T47D (cell line): ENCODE data around the gene DGKZ.
"Not testable (repeated sequence)": the region's sequence is repeated elsewhere in the genome, so short reads cannot be mapped to it uniquely, and the experiment has no call there.

Source experiments
- DNase-seq, 2 experiments: peaks; one replicate each; pipeline versions ENCODE4 v3.0.0 to v3.0.0-alpha.2; 2011 to 2012; ENCODE audit warnings: low read depth in 1 of 2, low spot score in 1 of 2
- JUND ChIP-seq: IDR thresholded peaks from 2 replicates; pipeline ENCODE4 v1.6.1; 2012; ENCODE audit warnings: low read depth
- in situ Hi-C: cut with HindIII; loops from 2 replicates; pipeline ENCODE4 v1.10.0; 2016; ENCODE audit warnings: low sequenced_read_pairs, low pct_unique_long_range_greater_than_20kb

Gene DGKZ

DNA sequence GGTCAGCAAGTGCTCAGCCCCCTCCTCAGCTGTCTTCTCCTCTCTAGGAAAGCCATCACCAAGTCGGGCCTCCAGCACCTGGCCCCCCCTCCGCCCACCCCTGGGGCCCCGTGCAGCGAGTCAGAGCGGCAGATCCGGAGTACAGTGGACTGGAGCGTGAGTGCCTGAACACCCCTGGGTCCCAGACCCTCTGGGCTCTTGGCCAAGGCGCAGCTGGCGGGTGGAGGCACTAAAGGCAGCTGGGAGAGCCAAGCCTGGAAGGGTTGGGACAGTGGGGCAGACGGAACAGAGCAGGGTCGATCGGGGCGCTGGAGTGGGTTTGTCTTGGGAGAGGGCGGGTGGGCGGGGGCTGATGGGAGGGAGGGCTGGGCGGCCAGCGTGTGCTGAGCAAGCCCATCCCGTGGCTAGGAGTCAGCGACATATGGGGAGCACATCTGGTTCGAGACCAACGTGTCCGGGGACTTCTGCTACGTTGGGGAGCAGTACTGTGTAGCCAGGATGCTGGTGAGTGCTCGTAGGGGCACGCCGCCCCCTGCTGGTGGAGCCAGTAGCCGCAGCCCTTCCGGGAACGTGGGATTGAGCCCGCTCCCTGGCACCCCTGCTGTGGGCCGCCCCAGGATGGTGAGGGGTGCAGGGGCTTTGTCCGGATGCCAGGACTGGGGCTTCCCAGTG lies 20.1 kb downstream of the DGKZ start:
- TF ChIP-seq JUND, result no peak
- in situ Hi-C loops, result no loop called here
- DNase-seq, result no peak

DNA sequence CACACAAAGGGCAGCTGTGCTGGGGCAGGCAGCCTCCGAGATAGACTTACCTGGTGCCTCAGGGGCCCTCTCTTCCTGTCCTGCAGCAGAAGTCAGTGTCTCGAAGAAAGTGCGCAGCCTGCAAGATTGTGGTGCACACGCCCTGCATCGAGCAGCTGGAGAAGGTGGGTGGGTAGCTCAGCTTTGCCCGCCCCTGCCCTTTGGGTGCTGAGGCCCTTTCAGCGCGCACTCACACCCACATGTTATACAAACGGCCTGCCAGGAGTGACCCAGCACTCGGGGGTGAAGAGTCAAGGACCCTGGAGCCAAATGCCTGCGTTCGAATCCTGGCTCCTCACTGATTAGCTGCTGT lies 20.6 kb downstream of the DGKZ start:
- in situ Hi-C loops, result no loop called here
- DNase-seq, result no peak

DNA sequence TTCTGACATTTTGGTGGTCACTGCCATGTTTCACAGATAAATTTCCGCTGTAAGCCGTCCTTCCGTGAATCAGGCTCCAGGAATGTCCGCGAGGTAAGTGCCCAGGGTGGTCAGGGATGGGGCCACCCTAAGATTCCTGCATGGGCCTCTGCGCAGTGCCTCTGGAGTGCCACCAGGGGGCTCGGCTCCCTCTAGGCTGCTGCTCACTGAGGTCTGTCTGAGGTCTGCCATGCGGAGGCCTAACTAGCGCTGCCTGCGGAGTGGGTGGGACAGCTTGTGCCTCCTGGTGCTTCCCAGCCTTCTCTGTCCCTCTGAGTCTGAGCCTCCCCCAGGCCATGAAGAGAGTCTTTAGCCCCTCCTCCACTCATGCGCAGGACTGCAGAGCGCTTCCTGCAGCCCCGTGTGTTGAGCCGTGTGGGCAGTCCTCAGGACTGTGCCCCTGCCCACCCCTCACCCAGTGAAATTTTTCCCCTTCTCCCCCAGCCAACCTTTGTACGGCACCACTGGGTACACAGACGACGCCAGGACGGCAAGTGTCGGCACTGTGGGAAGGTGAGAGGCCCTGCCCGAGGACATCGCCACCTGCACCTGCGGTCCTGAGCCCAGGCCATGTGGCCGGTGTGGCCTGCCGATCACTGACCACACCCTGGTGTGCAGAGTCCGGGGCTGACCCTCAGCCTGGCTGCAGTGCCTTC lies 22.3 kb downstream of the DGKZ start:
- in situ Hi-C loops, result no loop called here
- TF ChIP-seq JUND, result no peak
- DNase-seq, result peak; percentile 73 to 80

More for the DNA sequence above, 20.6 kb downstream of the DGKZ start:
- TF ChIP-seq JUND, result no peak

DNA sequence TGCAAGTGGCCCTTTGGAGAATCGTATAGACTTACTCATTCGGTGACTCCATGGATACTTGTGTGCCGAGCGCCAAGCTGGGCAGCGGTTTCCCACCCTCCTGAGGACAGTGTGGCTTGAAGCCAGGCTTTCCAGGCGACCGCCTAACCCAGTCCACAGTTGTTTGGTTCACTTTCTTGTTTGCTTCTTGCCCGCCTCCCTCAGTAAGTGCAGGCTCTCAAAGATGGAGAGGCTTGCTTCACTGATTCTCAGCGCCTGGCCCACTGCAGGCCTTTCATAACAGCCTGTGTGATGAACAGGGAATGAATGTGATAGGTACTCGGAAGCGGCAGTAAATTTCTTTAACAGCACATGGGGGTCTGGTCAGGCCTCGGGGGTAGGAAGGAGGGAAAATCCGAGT lies 23.0 kb downstream of the DGKZ start:
- no peak for DNase-seq
- in situ Hi-C loops, result no loop called here
- TF ChIP-seq JUND, result no peak

DNA sequence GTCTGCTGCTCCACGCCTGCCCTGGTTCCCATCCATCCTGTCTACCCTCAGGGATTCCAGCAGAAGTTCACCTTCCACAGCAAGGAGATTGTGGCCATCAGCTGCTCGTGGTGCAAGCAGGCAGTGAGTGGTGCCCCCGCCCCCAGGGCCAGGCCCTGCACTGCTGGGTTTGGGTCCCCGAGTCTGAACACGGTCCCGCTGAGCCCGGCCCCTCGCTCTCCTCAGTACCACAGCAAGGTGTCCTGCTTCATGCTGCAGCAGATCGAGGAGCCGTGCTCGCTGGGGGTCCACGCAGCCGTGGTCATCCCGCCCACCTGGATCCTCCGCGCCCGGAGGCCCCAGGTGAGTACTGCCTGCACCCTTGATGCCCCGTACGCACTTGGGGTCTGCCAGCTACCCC lies 24.0 kb downstream of the DGKZ start:
- in situ Hi-C loops, DNase-seq: not testable (repeated sequence)

DNA sequence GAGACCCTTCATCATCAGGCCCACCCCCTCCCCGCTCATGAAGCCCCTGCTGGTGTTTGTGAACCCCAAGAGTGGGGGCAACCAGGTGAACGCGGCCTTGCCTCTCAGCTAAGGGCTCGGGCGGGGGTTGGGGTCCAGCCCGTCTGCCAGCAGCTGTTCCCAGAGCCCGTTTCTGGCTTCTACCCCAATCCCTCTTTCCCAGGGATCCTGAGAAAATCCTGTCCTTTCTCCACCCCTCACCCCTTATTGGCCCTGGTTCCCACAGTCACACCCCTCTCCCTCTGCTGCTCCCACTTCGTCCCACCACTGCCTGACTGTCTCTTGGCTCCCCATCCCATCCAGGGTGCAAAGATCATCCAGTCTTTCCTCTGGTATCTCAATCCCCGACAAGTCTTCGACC lies 24.8 kb downstream of the DGKZ start:
- in situ Hi-C loops, result no loop called here
- no peak for TF ChIP-seq JUND
- DNase-seq, result no peak

DNA sequence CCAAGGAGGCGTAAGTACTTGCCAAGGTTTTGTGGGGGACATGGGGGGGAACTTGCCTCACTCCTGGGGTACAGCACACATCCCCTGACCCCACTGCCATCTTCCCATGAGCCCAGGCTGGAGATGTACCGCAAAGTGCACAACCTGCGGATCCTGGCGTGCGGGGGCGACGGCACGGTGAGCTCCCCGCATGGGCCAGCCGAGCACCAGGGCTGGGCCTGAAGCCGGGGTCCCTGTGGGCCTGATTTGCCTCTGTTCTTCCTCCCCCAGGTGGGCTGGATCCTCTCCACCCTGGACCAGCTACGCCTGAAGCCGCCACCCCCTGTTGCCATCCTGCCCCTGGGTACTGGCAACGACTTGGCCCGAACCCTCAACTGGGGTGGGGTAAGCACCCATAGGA lies 25.2 kb downstream of the DGKZ start:
- in situ Hi-C loops, DNase-seq: not testable (repeated sequence)

DNA sequence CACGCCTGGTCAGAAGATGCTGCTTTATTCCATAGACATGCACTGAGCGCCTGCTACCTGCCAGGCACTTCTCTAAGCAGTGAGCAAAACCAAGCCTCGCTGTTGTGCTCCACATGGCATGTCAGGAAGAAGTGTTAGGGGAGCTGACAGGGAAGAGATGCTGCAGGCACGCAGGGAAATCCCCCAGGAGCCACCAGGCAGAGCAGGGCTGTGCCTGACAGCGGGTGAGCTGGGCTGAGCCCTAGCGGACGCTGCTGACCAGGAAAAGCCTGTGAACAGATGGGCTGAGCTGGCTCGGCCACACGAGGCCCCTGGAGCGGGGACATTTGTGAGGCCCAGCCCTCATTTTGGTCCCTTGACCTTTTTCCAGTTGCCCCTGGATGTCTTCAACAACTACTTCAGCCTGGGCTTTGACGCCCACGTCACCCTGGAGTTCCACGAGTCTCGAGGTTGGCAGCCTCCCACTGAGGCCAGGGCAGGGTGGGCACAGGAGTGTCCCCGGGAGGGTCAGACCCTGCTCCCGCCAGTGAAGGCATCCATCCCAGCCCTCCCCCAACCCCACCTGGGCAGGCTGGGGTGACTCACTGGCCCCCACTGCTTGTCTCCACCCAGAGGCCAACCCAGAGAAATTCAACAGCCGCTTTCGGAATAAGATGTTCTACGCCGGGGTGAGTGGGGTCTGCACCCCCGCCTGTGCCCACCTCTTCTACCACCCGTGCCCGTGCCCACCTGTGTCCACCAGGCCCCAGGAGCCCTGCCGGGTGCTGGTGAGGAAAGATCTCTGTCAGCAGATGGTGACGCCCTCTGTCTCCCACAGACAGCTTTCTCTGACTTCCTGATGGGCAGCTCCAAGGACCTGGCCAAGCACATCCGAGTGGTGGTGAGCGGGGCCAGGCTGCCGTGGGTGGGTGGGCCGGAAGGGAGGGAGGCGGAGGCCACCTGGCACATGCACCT lies 26.8 kb downstream of the DGKZ start:
- no peak for TF ChIP-seq JUND
- in situ Hi-C loops, result no loop called here
- DNase-seq, result no peak

DNA sequence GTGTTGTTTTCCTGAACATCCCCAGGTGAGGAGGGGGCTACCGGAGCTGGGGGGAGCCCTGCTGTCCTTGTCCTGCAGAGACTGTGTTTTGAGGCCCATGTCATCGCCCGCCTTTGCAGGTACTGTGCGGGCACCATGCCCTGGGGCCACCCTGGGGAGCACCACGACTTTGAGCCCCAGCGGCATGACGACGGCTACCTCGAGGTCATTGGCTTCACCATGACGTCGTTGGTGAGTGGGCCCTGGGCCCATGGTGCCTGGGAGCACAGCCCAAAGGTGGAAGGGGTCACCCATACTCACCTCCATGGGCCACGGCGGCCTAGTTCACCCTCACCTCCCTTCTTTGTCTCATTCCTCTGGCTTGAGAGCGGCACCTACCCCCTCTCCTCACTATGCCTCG lies 27.6 kb downstream of the DGKZ start:
- TF ChIP-seq JUND, result no peak
- no peak for DNase-seq
- in situ Hi-C loops, result no loop called here

DNA sequence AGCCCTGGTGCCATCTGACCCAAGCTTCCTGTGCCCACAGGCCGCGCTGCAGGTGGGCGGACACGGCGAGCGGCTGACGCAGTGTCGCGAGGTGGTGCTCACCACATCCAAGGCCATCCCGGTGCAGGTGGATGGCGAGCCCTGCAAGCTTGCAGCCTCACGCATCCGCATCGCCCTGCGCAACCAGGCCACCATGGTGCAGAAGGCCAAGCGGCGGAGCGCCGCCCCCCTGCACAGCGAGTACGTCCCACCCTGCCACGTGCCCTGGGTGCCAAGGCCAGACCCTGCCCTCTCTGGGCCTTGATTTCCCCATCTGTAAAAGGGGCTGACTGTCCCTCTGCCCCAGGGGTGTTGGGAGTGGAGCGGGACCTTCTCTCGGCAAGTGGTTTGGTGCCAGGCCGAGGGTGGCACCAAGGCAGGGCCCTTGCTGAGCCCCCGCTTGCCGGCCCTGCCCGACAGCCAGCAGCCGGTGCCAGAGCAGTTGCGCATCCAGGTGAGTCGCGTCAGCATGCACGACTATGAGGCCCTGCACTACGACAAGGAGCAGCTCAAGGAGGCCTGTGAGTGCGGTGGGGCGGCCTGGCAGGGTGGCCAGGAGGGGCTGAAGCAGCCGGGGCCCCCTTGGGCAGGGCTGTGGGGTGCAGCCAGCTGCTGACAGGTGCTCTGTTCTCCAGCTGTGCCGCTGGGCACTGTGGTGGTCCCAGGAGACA lies 28.3 kb downstream of the DGKZ start:
- DNase-seq, result no peak
- TF ChIP-seq JUND, result no peak
- in situ Hi-C loops, result no loop called here

DNA sequence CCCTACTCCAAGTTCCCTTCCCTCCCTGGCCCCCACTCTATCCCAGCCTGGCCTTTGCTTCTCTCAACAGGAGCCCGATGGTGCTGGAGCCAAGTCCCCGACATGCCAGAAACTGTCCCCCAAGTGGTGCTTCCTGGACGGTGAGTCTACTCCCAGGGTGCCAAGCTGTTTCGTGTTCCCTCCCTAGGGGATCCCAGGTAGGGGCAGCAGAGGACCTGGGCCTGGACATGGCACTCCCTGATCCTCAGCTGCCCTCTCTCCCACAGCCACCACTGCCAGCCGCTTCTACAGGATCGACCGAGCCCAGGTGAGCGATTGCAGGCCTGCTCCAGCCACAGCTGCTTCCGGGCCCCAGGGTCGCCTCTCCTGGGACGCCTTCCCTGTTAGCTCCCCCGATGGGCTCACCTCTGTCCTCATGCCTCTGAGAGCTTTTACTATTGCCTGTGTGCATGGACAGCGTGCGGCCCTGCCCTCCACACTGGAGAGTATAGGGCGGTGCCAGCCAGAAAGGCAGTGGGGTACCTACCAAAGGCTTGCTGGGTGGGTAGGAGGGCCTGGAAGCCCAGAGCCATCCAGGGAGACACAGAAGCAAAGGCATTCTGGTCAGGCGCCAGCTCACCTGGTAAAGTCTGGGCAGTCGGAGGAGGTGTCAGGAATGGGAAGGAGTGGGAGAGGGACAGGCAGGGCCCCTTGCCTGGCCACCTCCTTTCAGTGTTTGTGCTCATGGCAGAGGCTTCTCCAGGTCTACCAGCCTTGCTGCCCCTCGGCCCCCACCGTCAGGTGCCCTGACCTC lies 29.2 kb downstream of the DGKZ start:
- DNase-seq, result no peak
- in situ Hi-C loops, result no loop called here
- TF ChIP-seq JUND, result no peak

DNA sequence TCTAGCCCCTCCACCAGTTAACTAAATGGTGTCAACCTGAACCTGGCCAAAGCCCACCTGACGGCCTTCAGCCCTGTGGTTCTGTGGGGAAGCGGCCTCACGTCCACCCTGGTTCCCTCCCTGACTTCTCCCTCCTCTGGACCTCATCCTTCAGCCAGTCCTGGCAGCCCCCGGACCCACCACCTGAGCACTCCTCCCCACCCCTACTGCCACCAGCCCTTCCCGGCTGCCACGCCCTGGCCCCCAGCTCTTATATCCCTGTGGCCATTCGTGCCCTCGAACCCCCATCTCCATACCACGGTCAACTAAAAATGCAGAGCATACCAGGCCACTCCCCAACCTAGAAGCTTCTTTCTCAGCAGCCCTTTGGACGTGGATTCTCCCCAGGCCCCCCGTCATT lies 30.0 kb downstream of the DGKZ start:
- no peak for TF ChIP-seq JUND
- in situ Hi-C loops, result no loop called here
- no peak for DNase-seq
